ENCODE data around the gene SREBF1.

SREBF1 gene

DNA sequence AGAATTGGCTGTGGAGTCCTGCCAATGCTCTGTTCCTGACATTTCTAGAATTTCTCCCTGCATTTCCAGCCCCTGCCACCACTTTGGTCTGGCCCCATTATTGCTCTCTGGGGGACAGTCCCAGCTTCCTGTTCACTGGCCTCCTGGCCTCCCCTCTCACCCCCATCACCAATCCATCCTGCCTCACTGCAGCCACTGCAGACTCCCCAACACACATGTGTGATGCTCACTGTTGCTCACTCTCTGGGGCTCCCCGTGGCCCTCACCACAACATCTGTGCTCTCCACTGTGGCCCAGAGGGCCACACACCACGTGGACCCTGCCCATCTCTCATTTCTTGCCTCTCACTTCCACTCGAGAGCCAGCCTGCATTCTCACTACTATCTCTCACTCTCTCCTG lies 64.6 kb downstream of the SREBF1 start:
- DNase-seq = no peak

DNA sequence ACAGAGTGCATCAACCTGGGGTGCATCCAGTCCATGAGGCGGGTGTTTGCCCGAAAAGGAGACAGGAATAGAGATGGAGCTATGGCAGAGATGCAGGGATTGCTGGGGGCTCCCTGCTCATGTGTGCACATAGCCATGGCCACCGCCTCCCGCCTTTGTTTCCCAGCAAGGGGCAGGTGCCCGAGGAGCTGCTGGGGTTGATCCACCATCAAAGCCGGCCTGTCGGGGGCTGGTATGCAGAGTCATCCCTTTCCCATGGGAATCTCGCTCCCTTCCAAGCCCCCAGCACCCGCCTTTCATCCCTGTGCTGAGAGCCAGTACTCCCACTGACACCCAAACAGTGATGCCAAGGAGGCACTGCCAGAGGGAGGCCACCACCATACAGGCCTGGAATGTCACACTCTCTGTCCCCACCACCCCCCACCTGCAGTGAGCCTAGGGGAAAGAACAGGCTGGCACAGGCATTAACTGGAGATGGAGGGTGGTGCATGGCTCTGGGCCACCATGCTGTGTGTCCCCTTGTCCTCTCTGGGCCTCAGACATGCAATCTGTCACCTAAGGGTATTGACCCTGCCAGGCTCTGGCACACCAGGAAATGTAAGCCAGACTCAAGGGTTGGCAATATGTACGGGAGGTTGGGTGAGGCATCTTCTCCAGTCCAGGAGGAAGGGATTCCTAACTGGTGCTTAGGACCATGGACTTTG lies 65.1 kb downstream of the SREBF1 start:
- no peak for DNase-seq

DNA sequence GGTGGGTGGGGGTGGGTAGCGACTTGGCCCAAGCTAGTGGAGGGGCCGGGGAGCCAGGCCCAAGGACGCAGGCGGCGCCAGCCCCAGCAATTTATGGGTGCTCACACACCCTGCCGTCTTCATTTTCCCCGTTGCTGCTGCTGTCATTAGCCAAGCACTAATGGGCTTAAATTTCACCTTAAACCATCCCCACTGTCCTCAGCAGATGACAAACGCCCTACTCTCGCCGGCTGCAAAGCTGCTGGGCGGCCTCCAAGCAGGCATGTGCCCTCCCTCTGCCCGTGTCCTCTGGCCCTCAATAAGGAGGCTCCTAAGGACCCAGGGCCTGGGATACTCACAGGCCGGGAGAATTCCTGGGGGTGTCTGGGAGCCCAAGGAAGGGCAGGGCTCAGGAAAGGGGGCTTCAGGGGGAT lies 66.1 kb downstream of the SREBF1 start:
- DNase-seq = no peak

DNA sequence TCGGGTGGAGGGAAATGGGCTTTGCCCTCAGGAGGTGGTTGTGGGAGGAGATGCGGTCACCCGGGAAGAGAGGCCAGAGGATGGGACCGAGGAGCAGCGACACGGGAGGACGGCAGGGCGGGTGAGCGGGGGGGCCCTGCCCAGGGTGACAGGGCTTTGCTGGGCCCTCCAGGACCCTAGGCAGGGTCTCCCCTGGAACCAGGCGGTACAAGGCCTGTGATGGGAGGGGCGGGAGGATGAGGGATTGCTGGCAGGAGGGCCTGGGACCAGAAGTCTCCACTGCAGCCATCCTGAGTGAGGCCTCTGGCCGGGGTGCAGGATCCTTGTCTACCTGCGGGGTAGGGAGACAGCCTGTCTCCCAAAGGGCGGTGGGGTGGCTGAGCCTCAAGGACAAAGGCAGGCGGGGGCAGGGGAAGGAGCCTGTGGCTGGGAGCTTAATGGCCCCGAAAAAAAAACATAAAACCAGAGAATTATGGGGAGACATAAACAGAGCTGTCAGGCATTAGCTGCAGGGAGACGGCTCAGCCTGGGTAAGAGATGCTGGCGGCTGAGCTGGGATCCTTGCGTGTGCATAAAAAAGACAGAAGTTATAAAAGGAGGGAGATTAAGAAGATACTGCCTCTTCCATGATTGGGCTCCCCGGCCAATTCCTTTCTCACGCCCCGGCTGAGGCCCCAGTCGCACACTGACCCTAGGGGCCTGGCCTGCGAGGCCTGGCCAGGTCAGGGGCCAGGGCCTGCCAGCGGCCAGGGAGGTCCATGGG lies 66.7 kb downstream of the SREBF1 start:
- no peak for DNase-seq

DNA sequence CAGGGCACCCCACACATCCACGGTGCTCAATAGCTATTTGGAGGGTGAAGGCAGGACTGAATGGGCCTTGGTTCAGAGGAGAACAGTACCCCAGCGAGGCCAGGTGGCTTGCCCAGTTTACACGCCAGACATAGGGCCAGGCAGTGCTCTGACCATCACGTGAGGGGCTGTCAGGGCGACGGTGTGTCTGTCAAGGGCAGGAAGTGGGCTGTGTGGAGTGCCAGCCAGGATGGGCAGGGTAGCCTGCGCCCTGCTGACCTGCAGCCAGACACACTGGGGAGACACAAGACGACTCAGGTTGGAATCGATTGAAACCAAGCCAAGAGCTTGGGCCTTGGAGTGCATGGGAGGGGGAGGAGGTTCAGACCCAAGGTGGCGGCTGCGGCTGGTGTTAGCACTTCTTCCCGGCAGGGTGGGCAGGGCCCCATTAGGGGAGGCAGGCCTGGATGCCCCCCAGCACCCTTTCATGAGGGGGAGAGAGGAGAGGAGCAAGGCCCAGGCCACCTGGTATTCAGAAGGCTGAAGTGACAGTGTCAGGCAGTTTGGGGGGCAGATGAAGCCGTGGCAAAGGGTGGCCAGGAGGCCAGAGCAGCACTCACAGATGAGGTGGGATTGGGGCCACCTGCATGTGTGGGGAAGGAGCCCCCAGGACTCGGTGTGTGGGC lies 68.2 kb downstream of the SREBF1 start:
- DNase-seq = no peak

DNA sequence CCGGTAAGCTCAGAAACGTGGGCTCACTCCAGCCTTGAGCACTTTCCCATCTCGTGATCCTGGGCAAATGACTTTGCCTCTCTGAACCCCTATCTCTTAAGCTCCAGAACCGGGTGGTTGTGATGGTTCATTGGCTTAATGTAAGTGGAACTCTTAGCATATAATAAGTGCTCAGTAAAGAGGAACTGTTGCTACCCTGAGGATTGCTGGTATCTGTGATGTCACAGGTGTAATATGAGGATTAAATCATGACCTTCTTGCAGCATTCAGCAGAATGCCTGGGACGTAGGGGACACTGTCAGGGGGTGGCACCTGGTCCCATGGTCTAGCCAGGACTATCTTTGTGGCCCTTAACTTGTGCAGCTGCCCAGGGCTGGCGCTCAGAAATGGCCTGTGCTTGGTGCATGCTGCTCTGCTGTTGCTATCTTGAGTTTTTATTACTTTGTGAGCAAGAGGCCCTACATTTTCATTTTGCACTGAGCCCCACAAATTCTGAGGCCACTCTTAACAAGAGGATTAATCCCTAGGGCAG lies 68.8 kb downstream of the SREBF1 start:
- no peak for DNase-seq

DNA sequence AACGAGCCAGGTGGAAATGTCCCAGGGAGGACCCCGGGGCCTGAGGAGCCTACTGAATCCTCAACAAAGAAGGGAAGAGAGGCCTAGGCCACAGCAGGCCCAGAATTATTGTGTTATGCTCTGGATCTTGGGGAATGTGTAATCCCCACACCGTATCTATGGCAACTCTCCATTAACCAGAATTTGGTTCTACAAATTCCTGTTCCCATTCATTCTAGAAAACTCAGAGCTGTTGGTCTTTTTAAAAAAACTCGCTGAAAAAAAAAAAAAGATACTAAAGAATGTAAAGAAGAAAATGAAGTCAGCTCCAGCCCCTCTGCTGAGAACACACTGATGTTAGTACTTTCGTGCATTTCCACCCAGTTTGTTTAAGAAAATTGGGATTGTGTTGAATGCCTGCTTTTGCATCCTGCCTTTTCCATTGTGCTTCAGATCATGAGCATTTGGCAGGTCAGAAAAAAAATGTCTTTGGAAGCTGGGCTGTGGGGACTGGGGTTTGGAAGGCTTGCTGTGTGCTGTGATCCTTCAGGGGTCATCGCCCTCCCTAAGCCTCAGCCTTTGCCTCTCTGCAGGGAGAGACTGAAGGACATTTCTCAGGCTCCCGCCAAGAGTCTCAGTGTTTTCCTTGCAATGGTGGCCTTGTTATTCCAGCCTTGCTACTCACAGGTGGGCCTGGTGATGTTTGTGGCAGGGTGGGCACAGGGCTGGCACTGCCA lies 69.5 kb downstream of the SREBF1 start:
- no peak for DNase-seq

DNA sequence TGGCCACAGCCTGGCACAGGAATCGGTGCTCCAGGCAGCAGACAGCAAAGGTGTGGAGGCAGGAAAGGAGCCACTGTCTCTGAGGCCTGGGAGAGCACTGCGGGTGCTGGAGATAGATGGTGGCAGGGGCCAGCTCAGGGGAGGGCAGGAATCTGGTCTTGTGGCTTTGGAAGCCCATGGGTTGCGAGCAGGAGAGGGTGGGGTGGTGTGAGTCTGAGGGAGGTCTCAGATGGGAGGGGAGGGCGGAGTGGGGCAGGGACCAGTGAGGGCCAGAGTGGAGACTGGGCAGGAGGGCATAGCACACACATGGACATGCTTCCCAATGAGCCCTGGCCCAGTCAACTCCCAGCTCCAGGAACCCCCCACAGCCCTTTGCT lies 70.1 kb downstream of the SREBF1 start:
- no peak for DNase-seq

DNA sequence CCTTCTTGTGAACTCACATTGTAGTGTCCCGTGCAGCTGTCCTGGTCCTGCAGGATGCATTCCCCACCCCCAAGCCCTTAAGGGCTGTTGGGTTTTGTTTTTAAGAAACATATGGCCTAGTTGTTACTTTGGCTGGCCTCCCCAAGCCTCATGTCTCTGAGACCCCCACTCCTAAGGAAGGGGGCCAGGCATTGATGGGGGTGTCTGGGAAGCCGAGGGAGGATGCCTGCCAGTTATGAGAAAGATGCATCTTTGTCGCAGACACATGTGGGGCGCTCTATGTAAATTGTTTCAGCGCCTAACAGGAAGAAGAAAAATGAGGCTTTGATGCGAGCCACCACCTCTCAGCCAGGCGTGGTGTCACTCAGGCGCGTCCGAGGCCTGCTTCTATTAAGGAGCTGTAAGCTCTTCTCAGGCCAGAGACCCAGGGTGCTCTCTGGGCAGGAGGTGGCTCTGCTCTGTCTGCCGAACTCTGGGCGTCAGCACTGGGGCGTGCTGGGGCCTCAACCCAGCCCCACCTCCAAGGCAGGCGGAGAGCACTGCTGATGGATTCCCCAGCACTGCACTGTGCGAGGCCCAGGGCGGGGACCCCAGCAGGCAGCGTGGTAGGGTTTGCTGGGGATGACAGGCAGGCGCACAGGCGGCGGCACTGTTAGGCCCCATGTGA lies 70.6 kb downstream of the SREBF1 start:
- no peak for DNase-seq

DNA sequence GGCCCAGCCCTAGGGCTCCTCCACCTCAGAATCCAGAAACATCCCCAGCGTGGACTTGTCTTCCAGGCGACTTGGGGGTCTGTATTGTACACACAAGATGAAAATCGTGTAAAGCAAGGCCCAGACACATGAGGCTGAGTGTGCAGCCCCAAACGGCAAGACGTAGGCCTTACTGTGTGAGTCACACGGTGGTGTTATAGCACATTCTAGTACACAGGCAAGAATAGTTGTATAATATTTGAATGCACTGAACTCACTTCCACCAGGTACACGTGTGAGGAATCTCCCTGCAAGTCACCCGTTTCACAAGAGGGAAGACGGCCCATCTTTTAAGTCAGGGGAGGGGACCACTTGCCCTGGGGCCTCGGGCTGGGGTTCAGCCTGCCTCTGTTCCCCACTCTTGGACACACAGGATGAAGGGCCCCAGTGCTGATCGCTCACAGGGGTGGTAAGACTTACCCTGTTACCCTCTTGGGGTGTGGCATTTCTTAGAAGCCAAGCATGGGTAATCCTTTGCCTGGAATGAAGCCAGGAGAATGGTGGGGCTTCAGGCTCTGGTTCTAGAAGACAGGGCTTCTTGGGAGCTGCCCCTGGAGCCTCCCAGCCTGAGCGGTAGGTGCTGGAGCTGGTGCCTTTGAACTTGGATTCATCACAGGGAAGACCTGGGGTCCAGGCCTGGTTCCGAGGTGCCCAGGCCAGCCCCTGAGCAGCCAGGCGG lies 71.3 kb downstream of the SREBF1 start:
- DNase-seq = no peak

DNA sequence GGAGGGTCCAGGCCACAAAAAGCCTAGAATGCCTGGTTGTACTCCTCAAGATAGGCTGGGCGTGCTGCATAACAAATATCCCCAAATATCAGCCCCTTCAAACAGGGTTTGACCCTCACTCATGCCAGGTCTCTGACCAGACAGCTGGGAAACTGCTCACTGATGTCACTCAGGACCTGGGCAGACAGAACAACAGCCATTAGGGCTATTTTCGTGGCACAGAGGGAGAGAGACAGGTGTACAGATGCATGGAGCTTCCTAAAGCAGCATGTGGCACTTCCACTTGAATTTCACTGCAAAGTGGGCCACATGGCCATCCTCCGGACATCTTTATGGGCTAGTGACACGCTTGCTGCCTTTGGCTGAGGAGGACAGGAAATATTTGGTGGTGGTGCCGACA lies 73.1 kb downstream of the SREBF1 start:
- DNase-seq = no peak

DNA sequence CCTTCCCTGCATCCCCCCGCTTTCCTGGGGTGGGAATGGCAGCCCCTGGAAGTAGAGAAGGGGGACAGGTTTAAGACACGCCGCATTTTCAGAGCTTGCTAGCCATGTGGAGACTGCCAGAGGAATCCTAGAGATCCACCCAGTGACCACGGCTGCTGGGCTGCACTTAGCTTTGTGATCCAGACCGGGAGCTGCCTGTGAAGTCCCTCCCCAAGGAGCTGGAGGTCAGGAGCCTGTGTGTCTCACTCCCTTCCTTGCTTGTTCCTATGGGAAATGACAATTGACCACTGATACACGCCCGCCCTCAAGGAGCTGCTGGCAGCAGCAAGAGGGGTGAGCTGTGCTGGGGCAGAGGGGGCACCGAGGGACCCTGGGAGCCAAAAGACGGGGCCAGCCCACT lies 73.7 kb downstream of the SREBF1 start:
- DNase-seq = no peak

DNA sequence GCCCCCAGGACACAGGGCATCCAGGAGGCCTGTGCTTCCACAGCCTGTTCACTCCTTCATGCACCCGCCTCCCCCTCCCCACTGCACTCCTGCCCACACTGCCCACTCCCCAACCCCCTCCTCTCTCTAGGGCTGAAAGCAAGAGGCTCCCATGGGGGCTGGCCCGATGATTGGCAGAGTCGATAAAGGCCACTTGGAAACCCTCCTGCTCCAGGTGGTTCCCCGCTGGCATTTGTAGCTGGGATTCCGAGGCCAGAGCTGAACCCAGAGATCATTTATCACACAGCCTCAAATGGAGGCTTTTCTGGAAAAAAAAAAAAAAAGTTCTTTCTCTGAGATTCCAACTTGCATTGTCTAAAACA lies 74.1 kb downstream of the SREBF1 start:
- no peak for DNase-seq
